H1 (cell line): Measurements from ENCODE around the gene KCNK4. TPM values are rescaled to one million over a fixed set of nuclear protein-coding genes. Genes with fewer than 3 reads are reported as not detected.

Source experiments
- CREB1 ChIP-seq: IDR thresholded peaks from 2 replicates; pipeline ENCODE4 v1.6.1; 2012; ENCODE audit warnings: inconsistent platforms
- EZH2 ChIP-seq: fragments of 200-600 bp; sonication (generic); IDR thresholded peaks from 2 replicates; pipeline ENCODE4 v1.7.1; 2012; ENCODE audit warnings: low read depth, mild to moderate bottlenecking, moderate library complexity, low read length, inconsistent platforms; ENCODE audit not compliant: severe bottlenecking
- KDM1A ChIP-seq: fragments of 200-600, 300-600 bp; sonication (generic); IDR thresholded peaks from 2 replicates; pipeline ENCODE4 v1.7.1; 2016; ENCODE audit warnings: mild to moderate bottlenecking, low read length, borderline replicate concordance
- KDM5A ChIP-seq: fragments of 200-600 bp; IDR thresholded peaks from 2 replicates; pipeline ENCODE4 v1.7.1; 2012; ENCODE audit warnings: mild to moderate bottlenecking, low read length, inconsistent platforms, mixed read lengths
- POU5F1 ChIP-seq: IDR thresholded peaks from 2 replicates; pipeline ENCODE4 v1.6.1; 2011; ENCODE audit warnings: low read depth, mild to moderate bottlenecking, low read length, moderate library complexity
- RAD21 ChIP-seq, 2 experiments: IDR thresholded peaks in 1 of 2; conservative IDR thresholded peaks in 1 of 2; 2 replicates each; pipeline ENCODE4 v1.6.1; 2011; ENCODE audit warnings: low read depth in 2 of 2, low read length in 2 of 2, improper control_type of control experiment in 1 of 2, inconsistent platforms in 1 of 2, mild to moderate bottlenecking in 1 of 2, moderate library complexity in 1 of 2
- RNF2 ChIP-seq: fragments of 200-900, 300-1000 bp; sonication (generic); IDR thresholded peaks from 2 replicates; pipeline ENCODE4 v1.7.1; 2016; ENCODE audit warnings: borderline replicate concordance, low read depth, mild to moderate bottlenecking, antibody characterized with exemption, low read length; ENCODE audit not compliant: poor library complexity, severe bottlenecking; ENCODE audit errors: missing control alignments
- SIN3A ChIP-seq, 2 experiments: IDR thresholded peaks in 1 of 2; conservative IDR thresholded peaks in 1 of 2; 2 replicates each; pipeline ENCODE4 v1.6.1; 2011 to 2012; ENCODE audit warnings: low read length in 2 of 2, improper control_type of control experiment in 1 of 2, low read depth in 1 of 2, mild to moderate bottlenecking in 1 of 2
- SUZ12 ChIP-seq: fragments of 200-600 bp; sonication (generic); IDR thresholded peaks from 2 replicates; pipeline ENCODE4 v1.6.1; 2012; ENCODE audit warnings: mild to moderate bottlenecking, inconsistent platforms, low read length, moderate library complexity, mixed read lengths
- polyA plus RNA-seq, 7 experiments: library from polyadenylated mRNA; depleted of rRNA in 3 of 7; stranded (reverse) in 5 of 7; unstranded in 2 of 7; fragments of >200 nt in 5 of 7; fragments of 200-250 nt in 2 of 7; gene quantifications; 1 replicate in 5 of 7; 2 replicates in 1 of 7; 4 replicates in 1 of 7; pipeline versions ENCODE4 v1.2.1 to v1.2.3, GENCODE V29; 2011 to 2013; ENCODE audit warnings: missing spikeins in 2 of 7, mixed read lengths in 2 of 7
- total RNA-seq: library from RNA; stranded (reverse); fragmentation: NEBNext Ultra II Directional; extraction: Animal tissue kit (Norgen Biotek cat#: 25700); gene quantifications from 2 replicates; pipeline ENCODE4 v1.2.1, GENCODE V29; 2021

Gene KCNK4
- total and polyA plus RNA-seq, 2 of the 8 experiments (the other 6 are each of a cell fraction or from before 2014, with no cell fraction given) = 0.19 TPM; not detected in 1

DNA sequence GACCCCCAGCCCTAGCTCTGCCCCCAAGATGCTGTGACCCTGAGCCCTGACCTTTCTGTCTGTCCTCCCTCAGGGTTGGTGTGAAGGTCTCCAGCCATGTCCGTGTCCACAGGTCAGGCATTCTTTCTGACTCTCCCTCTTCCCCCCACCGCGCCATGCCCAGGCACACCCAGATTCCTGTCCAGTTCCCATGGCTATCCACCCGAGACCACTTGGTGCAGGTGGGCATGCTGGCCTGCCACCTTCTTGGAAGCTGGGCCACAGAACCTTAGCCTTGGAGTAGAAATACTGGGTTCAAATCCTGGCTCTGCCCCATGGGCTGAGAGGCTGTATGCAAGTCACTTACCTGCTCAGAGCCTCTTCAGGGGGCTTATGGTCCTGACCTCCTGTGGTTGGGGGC lies 42.1 kb upstream of the KCNK4 start (continued):
- no peak for TF ChIP-seq EZH2
- TF ChIP-seq KDM5A = no peak
- no peak for TF ChIP-seq SUZ12
- no peak for TF ChIP-seq RAD21 (IDR thresholded peaks at IDR 0.05 in 1 of 2, conservative IDR thresholded peaks at IDR 0.05 in 1 of 2; ENCODE audit: low read depth in 2 of 2, low read length in 2 of 2)
- TF ChIP-seq POU5F1 = no peak
- TF ChIP-seq KDM1A = no peak
- TF ChIP-seq CREB1 = no peak
- TF ChIP-seq SIN3A (conservative IDR thresholded peaks at IDR 0.05 in 1 of 2, IDR thresholded peaks at IDR 0.05 in 1 of 2; ENCODE audit: low read depth in 1 of 2, low read length in 2 of 2) = no peak
- no peak for TF ChIP-seq RNF2
